ENCODE data around the gene CUBN.

GRCh38 chr10:17109475-17110207 lies 20.0 kb downstream of the CUBN start:
- TF ChIP-seq ZNF292 (tag by site-specific recombination; IDR thresholded peaks at IDR 0.05; ENCODE audit: borderline replicate concordance, low read depth) (no peak), SETDB1 (IDR thresholded peaks at IDR 0.05; ENCODE audit: insufficient read length, low read length) (no peak), ZBTB7A (tag by site-specific recombination; IDR thresholded peaks at IDR 0.05; ENCODE audit: low read depth) (no peak), ZNF335 (tag by site-specific recombination; conservative IDR thresholded peaks at IDR 0.05) (no peak)
